GM12878 (cell line): Measurements from ENCODE around the gene ETV4. TPM values are rescaled to one million over a fixed set of nuclear protein-coding genes. Genes with fewer than 3 reads are reported as not detected.

ENCODE experiments used
- ATAC-seq: fragments of 200-7000 bp; cut with Tn5 transposase; 3 replicates; pipeline ENCODE4 v1.9.1; 2020; ENCODE audit warnings: mild to moderate bottlenecking, moderate library complexity
- BruUV-seq: library from RNA; stranded (reverse); fragments of 400-500 nt; replicated peaks from 2 replicates; lab custom pipeline; 2021; lab: Mats Ljungman, UMichigan
- CTCF ChIA-PET: fragments of 300-600 bp; sonication (Branson Sonifier 250); formaldehyde crosslinking; extraction: SDS; loops from one replicate; lab custom pipeline; 2021; ENCODE audit warnings: inconsistent platforms; lab: Yijun Ruan, JAX
- POLR2A ChIA-PET: fragments of 350-600 bp; formaldehyde crosslinking; extraction: SDS; loops from one replicate; lab custom pipeline; 2021; ENCODE audit warnings: inconsistent platforms; lab: Charles Lee
- RAD21 ChIA-PET: fragments of 300-600 bp; sonication (Branson Sonifier 250); formaldehyde crosslinking; loops from one replicate; lab custom pipeline; 2023; ENCODE audit warnings: antibody characterized with exemption; ENCODE audit not compliant: unreplicated experiment; lab: Charles Lee
- SMC1A ChIA-PET: fragments of 300-600 bp; sonication (Branson Sonifier 250); formaldehyde crosslinking; loops from one replicate; lab custom pipeline; 2023; ENCODE audit not compliant: unreplicated experiment, uncharacterized antibody; lab: Charles Lee
- DNase-seq: peaks from one replicate; pipeline ENCODE4 v3.0.0-alpha.2; 2011; ENCODE audit warnings: low read depth, low spot score
- FAIRE-seq: peaks from 3 replicates; lab custom pipeline; 2011; peaks lifted over from hg19 to GRCh38; lab: Jason Lieb, UNC
- H2AFZ ChIP-seq: 2 replicates; pipeline ENCODE4 v1.6.0; 2011; ENCODE audit warnings: low read depth, low read length, control low read depth; ENCODE audit not compliant: control insufficient read depth
- H3K27ac ChIP-seq: 2 replicates; pipeline ENCODE4 v1.5.1; 2011; ENCODE audit warnings: control low read depth; ENCODE audit not compliant: control insufficient read depth, insufficient read depth
- H3K27me3 ChIP-seq, 2 experiments: replicated peaks in 1 of 2; 2 replicates each; pipeline versions ENCODE4 v1.6.0 to v1.6.1; 2011; ENCODE audit warnings: low read length in 1 of 2; ENCODE audit not compliant: control insufficient read depth in 2 of 2, insufficient read depth in 2 of 2
- H3K36me3 ChIP-seq, 2 experiments: 2 replicates each; pipeline ENCODE4 v1.5.1; 2011; ENCODE audit warnings: low read length in 1 of 2; ENCODE audit not compliant: control insufficient read depth in 2 of 2, insufficient read depth in 2 of 2
- H3K4me1 ChIP-seq: 2 replicates; pipeline ENCODE4 v1.6.1; 2011; ENCODE audit warnings: mild to moderate bottlenecking, low read length, moderate library complexity, mixed read lengths; ENCODE audit not compliant: control insufficient read depth, insufficient read depth
- H3K4me2 ChIP-seq: 2 replicates; pipeline ENCODE4 v1.6.0; 2011; ENCODE audit warnings: control low read depth; ENCODE audit not compliant: control insufficient read depth, insufficient read depth
- H3K4me3 ChIP-seq: fragments of 200-600 bp; sonication (generic); 2 replicates; pipeline ENCODE4 v1.5.1; 2016
- H3K79me2 ChIP-seq: 2 replicates; pipeline ENCODE4 v1.6.0; 2011; ENCODE audit warnings: low read length; ENCODE audit not compliant: control insufficient read depth, insufficient read depth
- H3K9ac ChIP-seq: 2 replicates; pipeline ENCODE4 v1.8.0; 2011; ENCODE audit warnings: low read length, control low read depth, mixed read lengths; ENCODE audit not compliant: control insufficient read depth, insufficient read depth
- H3K9me3 ChIP-seq: replicated peaks from 3 replicates; pipeline ENCODE4 v1.5.1; 2011; ENCODE audit warnings: mild to moderate bottlenecking, low read length; ENCODE audit not compliant: control insufficient read depth, insufficient read depth
- H4K20me1 ChIP-seq: 2 replicates; pipeline ENCODE4 v1.6.0; 2011; ENCODE audit not compliant: control insufficient read depth, insufficient read depth
- ETV6 ChIP-seq, 2 experiments: fragments of 450-650 bp in 1 of 2; IDR thresholded peaks in 1 of 2; conservative IDR thresholded peaks in 1 of 2; 2 replicates each; pipeline ENCODE4 v1.6.1; 2014; ENCODE audit warnings: antibody characterized with exemption in 1 of 2, borderline replicate concordance in 1 of 2, low read depth in 1 of 2, mild to moderate bottlenecking in 1 of 2, moderate library complexity in 1 of 2
- NR2F1 ChIP-seq: fragments of 450-650 bp; conservative IDR thresholded peaks from 2 replicates; pipeline ENCODE4 v1.6.1; 2017; ENCODE audit warnings: mild to moderate bottlenecking
- PAX5 ChIP-seq: IDR thresholded peaks from 2 replicates; pipeline ENCODE4 v1.6.1; 2011; ENCODE audit warnings: low read depth, low read length, borderline replicate concordance
- POU2F2 ChIP-seq: IDR thresholded peaks from 3 replicates; pipeline ENCODE4 v1.6.1; 2011; ENCODE audit warnings: low read depth, mild to moderate bottlenecking, low read length, borderline replicate concordance
- RELA ChIP-seq: fragments of 450-650 bp; IDR thresholded peaks from 2 replicates; pipeline ENCODE4 v1.8.0; 2014; ENCODE audit warnings: borderline replicate concordance; ENCODE audit not compliant: partially characterized antibody
- ZNF24 ChIP-seq: fragments of 450-650 bp; IDR thresholded peaks from 2 replicates; pipeline ENCODE4 v1.6.1; 2017; ENCODE audit warnings: antibody characterized with exemption, mild to moderate bottlenecking
- WGBS: methylation state at CpG from one replicate; pipeline ENCODE4 v1.1.6; 2016; ENCODE audit warnings: low lambda C conversion rate; ENCODE audit not compliant: insufficient replicate concordance, insufficient coverage; ENCODE audit errors: missing lambda C conversion rate; 5-methylcytosine and 5-hydroxymethylcytosine counted together
- in situ Hi-C: fragments of 300-500 bp; cut with MboI; formaldehyde crosslinking; loops from 9 replicates; pipeline ENCODE4 v1.14.3; 2018; ENCODE audit warnings: mixed read lengths
- intact Hi-C: fragments of 100-400 bp; cut with micrococcal nuclease; formaldehyde crosslinking; loops from one replicate; pipeline ENCODE4 v1.14.2; 2022; ENCODE audit not compliant: unreplicated experiment
- polyA plus RNA-seq, 11 experiments: library from polyadenylated mRNA; depleted of rRNA in 4 of 11; unstranded in 6 of 11; stranded (reverse) in 5 of 11; fragments of >200 nt; fragmentation: Nextera tagmentation in 4 of 11; fragmentation: Illumina TruSeq in 1 of 11; extraction: Ambion mirVana in 4 of 11; extraction: Trizol in 1 of 11; gene quantifications; 1 replicate in 1 of 11; 2 replicates in 10 of 11; pipeline versions ENCODE4 v1.2.1 to v1.2.3, GENCODE V29; 2011 to 2016; ENCODE audit warnings: inconsistent platforms in 2 of 11, missing spikeins in 2 of 11, low read depth in 1 of 11
- total RNA-seq, 4 experiments: library from RNA; depleted of rRNA in 3 of 4; stranded (reverse); fragments of >200 nt in 3 of 4; fragmentation: Illumina TruSeq in 1 of 4; extraction: Trizol in 1 of 4; gene quantifications; 2 replicates each; pipeline versions ENCODE4 v1.2.1 to v1.2.3, GENCODE V29; 2013 to 2021

ETV4 gene
- total and polyA plus RNA-seq, 10 of the 15 experiments (the other 5 are each of a cell fraction or from before 2014, with no cell fraction given) = 0.19 to 14.5 (median 1.8) TPM

DNA sequence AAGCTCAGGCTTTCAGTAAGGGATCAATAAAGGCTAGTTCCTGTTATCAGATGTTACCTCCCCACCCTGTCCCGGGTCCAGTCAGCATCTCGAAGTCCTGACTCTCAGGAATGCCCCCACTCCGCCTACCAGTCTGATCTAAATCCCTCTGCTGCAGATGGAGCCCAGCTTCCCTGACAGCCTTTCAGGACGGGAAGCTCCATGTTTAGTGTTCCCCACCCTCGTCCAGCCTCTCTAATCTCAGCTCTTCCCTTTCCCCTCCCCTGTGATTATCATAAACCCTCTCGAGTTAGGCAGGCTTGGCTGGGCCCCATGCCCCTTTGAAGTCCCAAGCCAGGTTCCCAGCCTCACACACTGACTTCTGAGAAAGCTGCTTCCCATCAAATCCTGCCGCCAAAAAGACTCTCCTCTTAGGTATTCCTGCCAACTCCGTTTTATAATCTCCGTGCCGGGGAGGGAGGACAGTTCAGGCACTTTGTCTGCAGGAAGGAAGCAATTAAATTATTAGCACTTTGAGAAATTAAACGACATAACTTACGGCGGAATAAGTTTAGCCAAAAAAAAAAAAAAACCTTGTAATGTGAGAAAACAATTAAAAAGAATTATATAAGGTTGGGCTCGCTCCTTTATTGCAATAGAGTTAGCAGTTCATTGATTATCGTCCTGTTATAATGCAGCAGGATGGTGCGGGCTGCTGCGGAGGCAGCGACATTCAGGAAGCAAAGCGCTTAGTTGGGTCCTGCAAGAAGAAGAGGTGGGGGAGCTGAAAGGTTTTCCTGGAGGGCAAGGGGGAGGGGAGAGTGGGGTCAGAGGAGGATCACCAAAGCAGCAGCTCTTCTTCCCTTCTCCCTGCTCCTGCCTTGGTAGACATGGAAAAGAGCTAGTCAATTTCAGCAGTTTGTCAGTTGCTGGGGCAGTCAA lies 16.8 kb upstream of the ETV4 start:
- Histone ChIP-seq H3K79me2 (no peaks in the 10 kb centered on the region), H3K9ac (no peak overlapping the region), H2AFZ (no peak overlapping the region), H3K4me3 (no peak overlapping the region), H3K27ac (no peak overlapping the region), H4K20me1 (no peaks in the 10 kb centered on the region), H3K9me3 (no peaks in the 10 kb centered on the region), H3K4me2 (no peak overlapping the region), H3K36me3 (no peaks in the 10 kb centered on the region), H3K27me3 (peaks cover 3 to 6% of the 10 kb centered on the region in 2 experiments; a peak in 2 of 4 replicates), H3K4me1 (no peaks in the 10 kb centered on the region)
- DNase-seq (no peak), FAIRE-seq (no peak), ATAC-seq (no peak)
- ChIA-PET SMC1A (interaction anchor here (1.1 to 1.9 kb wide), 3 partner anchors 14 to 110 kb away, joined by 4 to 10 read pairs (median 7); no protein-coding TSS in a partner anchor), CTCF (interaction anchor here (1.4 to 2.5 kb wide), 2 partner anchors 11 to 14 kb away, joined by 6 to 7 read pairs; no protein-coding TSS in a partner anchor), RAD21 (interaction anchor here (0.7 to 1.8 kb wide), 2 partner anchors 11 to 111 kb away, joined by 3 to 6 read pairs; no protein-coding TSS in a partner anchor), POLR2A (interaction anchor here (1.5 kb wide), 1 partner anchor 11 kb away, joined by 6 read pairs; no protein-coding TSS in a partner anchor)
- intact Hi-C loops = no loop called here
- 11% methylated on average over 19 of the region's 19 CpGs for WGBS
- in situ Hi-C loops = no loop called here
- no peak for TF ChIP-seq NR2F1
- no peak for TF ChIP-seq ETV6 (conservative IDR thresholded peaks at IDR 0.05 in 1 of 2, IDR thresholded peaks at IDR 0.05 in 1 of 2; ENCODE audit: borderline replicate concordance in 1 of 2, low read depth in 1 of 2)
- no peak for TF ChIP-seq ZNF24
- no peak for TF ChIP-seq POU2F2
- no peak for TF ChIP-seq RELA
- no peak for TF ChIP-seq PAX5
- BruUV-seq = no TSS peak
